Astrocyte of the spinal cord (primary cell): ENCODE data around the gene ZNF428.
"Not testable (repeated sequence)": the region's sequence is repeated elsewhere in the genome, so short reads cannot be mapped to it uniquely, and the experiment has no call there.

Source experiments
- DNase-seq: peaks from one replicate; pipeline ENCODE4 v3.0.0; 2011; ENCODE audit warnings: low read depth, low spot score
- H3K4me3 ChIP-seq: 2 replicates; pipeline ENCODE4 v1.5.1; 2011; ENCODE audit warnings: low read depth, mild to moderate bottlenecking, low read length, moderate library complexity
- CTCF ChIP-seq: IDR thresholded peaks from 2 replicates; pipeline ENCODE4 v1.5.1; 2012; ENCODE audit warnings: low read depth, mild to moderate bottlenecking, low read length, inconsistent platforms
- in situ Hi-C: cut with HindIII; loops from 2 replicates; pipeline ENCODE4 v1.10.0; 2017; ENCODE audit warnings: low sequenced_read_pairs

Gene ZNF428

GRCh38 chr19:43651758-43652545 lies 32.5 kb upstream of the ZNF428 start:
- DNase-seq: peak; percentile 62
- in situ Hi-C loops: no loop called here
- no peak overlapping the region for H3K4me3 ChIP-seq
- TF ChIP-seq CTCF: peak; percentile 85

- in situ Hi-C loops, H3K4me3 ChIP-seq, DNase-seq: not testable (repeated sequence)
These were observed 30.8 kb upstream of the ZNF428 start for GRCh38 chr19:43650276-43650675.

DNA sequence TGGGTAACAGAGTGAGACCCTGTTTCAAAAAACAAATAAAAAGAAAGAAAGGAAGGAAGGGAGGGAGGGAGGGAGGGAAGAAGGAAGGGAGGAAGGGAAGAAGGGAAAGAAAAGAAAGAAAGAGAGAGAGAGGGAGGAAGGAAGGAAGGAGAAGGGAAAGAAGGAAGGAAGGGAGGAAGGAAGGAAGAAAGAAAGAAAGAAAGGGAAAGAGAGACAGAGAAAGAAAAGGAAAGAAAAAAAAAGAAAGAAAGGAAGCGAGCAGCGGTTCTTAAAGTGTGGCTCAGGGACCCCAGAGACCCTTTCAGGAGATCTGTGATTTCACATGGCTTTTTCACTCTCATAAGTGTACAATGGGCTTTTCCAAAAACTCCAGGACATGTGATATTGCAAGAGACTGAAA lies 30.1 kb upstream of the ZNF428 start:
- in situ Hi-C loops: no loop called here
- DNase-seq: no peak
- H3K4me3 ChIP-seq: no peak overlapping the region
- no peak for TF ChIP-seq CTCF

- DNase-seq: no peak
- in situ Hi-C loops: no loop called here
- TF ChIP-seq CTCF: no peak
- H3K4me3 ChIP-seq: no peak overlapping the region
These were observed 29.2 kb upstream of the ZNF428 start for GRCh38 chr19:43648633-43649032.

DNA sequence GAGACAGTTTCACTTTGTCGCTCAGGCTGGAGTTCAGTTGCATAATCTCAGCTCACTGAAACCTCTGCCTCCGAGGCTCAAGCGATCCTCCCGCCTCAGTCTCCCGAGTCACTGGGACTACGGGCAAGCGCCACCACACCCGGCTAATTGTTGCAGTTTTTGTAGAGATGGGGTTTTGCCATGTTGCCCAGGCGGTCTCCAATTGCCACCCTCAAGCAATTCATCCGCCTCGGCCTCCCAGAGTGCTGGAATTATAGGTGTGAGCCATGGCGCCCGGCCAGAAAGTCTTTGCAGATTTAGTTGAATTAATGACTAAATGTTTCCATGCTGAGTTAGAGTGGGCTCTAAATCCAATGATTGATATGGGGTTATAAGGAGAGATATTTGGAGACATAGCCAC lies 24.8 kb upstream of the ZNF428 start:
- in situ Hi-C loops: no loop called here
- DNase-seq: no peak
- H3K4me3 ChIP-seq: no peak overlapping the region
- no peak for TF ChIP-seq CTCF

DNA sequence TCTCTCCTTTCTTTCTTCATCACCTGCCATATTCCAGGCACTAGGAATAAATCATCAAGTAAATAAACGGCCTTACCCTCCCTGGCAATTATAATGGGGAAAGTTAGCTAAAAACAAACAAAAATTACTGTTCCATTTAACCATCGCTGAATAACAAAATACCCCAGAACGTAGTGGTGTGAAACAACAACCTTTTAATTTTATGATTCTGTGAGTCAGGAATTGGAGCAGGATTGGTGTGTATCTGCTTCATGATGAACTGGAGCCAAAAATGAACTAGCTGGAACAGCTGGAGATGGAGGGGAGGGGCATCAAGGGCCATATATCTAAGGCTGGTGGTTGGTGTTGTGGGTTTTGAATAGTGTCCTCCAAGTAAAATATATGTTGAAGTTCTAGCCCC lies 23.9 kb upstream of the ZNF428 start:
- no peak overlapping the region for H3K4me3 ChIP-seq
- no peak for DNase-seq
- in situ Hi-C loops: no loop called here
- no peak for TF ChIP-seq CTCF

GRCh38 chr19:43642531-43642930 lies 23.1 kb upstream of the ZNF428 start:
- TF ChIP-seq CTCF: no peak
- no peak overlapping the region for H3K4me3 ChIP-seq
- no peak for DNase-seq
- in situ Hi-C loops: no loop called here
